Kidney glomerular epithelial cell (primary cell): Measurements from ENCODE around the gene TGFBI.
A peak's percentile ranks its signal among the peaks of the same experiment; 100 is the strongest.

Experiments
- DNase-seq: peaks from one replicate; lab custom pipeline; 2025; lab: John Stamatoyannopoulos, UW

Gene TGFBI

DNA sequence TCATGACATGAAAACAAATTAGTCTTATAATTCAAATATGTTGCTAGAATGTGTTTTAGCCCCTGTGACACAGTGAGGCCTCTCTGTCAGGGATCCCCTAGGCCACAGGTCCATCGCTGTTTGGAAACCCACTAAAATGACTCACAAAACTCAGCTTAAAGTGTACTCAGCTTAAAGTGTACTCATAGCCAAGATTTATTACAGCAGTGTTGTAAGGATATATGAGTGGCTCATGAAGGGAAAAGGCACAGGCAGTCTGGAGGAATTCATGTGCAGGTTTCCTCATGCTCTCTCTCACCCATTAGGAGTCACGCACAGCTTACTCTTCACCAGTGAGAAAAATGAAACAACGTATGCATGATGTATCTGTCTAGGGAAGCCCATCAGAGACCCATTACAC, 24.4 kb upstream of the TGFBI start:
- no peak for DNase-seq

DNA sequence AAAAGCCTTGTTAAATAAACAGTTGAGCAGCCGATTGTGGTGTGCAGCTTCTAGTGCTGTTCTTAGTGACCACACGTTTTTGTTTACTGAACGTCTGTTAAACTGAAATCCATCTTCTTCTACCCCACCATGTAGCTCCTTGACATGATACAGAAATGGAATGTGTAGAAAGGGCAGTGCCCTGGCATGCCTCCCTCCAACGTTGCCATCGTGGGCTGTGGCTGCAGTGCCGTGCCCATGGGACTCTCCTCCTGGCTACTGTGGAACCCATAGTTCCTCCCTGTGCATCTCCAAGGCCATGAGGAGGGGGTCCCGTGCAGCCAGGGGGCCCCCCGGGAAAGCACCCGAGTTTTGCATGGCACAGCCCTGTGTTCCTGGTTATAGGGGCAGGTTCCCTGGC, 23.3 kb upstream of the TGFBI start:
- no peak for DNase-seq

DNA sequence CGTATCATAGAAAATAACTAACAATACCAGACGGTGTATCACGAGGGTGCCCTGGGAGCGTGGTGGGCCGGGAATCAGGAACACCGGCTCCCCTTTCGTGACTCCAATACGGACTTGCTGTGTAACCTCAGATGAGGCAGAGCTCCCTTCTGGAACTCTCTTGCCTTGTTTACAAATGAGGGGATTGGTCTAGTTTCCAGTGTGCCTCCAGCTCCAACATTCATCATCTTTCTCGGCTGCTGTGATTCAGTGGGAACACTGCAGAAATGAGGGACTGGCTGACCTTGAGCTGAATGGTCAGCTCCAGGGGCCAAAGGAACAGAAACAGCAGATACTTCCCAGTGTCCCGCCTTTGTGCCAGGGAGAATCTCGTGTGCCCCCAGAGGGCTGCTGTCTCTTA, 22.6 kb upstream of the TGFBI start:
- DNase-seq = no peak

- DNase-seq = peak; percentile 51
Measured at GRCh38 chr5:136006761-136007251, 22.0 kb upstream of the TGFBI start.

GRCh38 chr5:136007271-136007670, 21.5 kb upstream of the TGFBI start:
- DNase-seq = no peak

- peak; percentile 81 for DNase-seq
Measured at GRCh38 chr5:136011414-136012001, 17.3 kb upstream of the TGFBI start.

DNA sequence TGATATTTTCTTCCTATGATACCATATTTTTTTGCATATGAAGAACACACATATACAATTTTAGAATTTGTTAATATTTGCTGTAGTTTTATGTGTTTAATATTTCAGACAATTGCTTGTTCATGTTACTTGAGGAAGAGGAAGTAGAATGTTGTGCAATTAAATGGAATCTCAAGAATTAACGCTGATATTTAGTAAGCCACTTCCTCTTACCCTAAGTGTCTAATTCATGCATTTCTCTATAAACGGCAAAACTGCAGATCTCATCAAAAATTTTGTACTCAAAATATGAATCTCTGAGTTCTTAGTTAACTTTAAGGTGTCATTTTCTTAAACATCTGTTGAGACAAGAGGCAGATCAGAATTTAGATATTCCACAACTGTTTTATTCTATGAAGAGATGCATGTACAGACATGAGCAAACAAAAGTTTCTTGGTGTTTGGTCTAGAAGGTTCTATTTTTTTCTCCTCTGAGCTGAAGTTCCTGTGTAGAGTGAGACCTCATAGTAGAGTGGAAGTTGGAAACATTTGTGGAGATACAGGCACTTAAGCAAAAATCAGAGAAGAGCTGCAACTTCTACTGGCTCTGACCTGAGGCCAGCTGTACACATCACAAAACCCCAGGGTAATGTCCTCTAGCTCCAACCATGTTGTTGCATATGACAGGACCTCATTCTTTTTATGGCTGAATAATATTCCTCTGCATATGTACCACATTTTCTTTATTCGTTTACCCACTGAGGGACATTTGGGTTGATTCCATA, 16.6 kb upstream of the TGFBI start:
- peak; percentile 40 for DNase-seq

DNA sequence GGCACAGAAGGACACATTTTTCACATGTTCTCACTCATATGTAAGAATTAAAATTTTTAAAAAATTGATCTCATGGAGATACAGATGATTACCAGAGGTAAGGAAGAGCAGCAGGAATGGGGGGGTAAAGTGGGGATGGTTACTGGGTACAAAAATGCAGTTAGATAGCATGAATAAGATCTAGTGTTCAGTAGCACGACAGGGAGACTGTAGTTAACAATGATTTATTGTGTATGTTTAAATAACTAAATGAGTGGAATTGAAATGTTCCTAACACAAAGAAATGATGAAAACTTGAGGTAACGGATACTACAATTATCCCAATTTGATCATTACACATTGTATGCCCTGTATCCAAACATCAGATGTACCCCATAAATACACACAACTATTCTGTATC, 15.2 kb upstream of the TGFBI start:
- no peak for DNase-seq

GRCh38 chr5:136014049-136015002, 14.5 kb upstream of the TGFBI start:
- DNase-seq = no peak

DNA sequence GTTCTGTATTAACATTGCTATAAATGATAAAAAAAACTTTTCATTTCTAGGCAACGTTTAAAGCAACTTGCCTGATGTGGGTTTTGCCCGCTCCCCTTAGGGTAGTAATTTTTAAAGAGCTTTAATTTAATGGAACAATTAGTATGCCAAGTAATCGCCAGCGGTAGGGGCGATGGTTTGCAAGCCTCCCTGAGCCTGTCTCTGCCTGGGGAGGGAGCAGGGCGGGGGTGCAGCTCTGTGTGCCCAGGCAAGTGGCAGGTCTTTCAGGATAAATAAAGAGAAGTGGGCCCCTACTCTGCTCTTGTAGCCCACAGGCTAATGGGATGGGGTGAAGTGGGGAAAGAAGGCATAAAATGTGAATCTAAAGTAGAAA, 13.8 kb upstream of the TGFBI start:
- DNase-seq = no peak

DNA sequence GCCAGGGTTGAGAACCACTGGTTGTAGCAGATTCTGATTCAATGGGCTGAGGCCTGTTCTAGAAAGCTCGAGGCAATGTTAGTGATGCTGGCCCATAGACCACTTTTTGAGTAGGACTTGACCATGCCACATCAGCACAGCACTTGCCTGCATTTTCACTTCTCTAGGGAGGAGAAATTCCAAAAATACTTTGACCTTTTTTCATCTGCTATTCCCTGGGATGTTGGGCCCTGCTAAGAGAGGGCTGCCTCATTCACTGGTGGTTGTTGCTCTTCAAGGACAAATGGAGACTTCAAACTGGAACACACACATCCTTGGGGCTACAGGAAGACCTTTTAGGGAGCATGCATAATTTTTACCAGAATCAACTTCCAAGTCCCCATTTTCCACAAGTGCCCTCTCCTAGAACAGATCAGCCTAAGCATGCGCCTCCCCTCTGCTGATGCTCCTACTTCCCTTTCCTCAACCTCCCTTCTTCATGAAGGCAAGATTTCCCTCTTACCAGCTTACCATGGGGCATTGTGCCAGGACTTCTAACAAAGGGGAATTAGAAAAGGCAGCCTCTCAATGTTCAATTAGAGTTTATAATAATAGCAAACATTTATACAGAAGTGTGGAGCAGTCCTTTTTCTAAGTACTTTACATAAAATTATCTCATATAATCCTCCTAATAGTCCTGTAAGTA, 12.7 kb upstream of the TGFBI start:
- no peak for DNase-seq

GRCh38 chr5:136016945-136017530, 11.8 kb upstream of the TGFBI start:
- DNase-seq = peak; percentile 91

DNA sequence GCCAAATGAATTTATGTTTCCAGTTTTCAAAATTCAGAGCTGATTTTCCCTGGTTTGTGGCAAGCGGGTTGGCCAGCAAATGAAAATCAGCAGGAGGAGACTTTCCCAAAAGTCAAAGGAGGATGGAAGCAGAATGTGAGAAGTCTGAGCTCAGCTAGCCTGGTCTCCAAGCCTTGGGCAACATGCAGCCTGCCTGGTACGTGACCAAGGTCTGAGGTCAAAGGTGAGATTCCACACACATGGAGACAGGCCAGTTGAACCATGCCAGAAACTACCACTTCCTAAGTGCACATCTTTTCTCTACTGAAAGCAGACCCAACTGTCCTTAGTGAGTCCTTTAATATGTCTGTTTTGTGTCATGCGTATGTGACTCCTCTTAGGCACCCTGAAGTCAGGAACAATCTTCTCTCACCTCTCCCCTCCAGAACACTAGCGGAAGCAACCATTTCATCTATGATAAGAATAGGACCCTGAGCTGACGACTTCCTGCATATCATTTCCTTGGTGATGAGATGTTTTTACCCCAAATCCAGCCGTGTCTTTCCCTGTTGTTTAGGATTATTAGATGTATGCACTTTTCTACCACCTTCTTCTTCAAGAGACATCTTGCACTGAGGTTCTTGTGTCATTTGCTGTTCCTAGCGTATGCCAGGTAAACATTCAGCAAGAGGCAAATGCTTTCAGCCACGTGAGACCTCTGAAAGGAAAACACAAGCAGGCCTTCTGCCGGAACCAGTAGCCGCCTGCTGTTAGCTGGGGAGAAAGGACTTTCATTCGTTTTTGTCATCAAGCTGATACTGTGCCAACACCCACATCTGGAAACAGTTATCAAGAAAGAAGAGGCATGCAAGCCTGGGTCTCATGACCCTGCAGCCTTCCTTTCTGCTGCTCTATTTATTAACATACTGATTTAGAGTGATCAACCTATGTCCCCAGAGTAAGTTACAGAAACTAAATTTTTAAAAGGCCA, 9.7 kb upstream of the TGFBI start:
- DNase-seq = no peak

GRCh38 chr5:136020001-136020382, 8.8 kb upstream of the TGFBI start:
- DNase-seq = no peak

GRCh38 chr5:136020383-136021015, 8.3 kb upstream of the TGFBI start:
- peak; percentile 84 for DNase-seq

DNA sequence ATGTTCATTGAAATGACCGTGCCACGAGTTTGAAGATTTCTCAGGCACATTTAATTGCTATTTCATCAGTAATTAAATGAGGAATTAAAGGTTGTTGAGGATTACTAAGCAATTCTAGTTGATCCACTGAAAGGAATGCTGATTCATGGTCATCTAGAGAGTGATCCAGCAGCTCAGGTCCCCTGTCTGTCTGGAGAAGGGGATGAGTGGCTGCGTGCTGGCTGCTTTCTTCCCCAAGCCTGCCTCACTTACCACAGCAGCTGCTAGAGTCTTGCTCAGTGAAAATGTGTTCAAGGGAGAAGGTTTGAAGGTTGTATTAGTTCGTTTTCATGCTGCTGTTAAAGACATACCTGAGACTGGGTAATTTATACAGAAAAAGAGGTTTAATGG, 7.8 kb upstream of the TGFBI start:
- DNase-seq = peak; percentile 41

GRCh38 chr5:136022965-136023364, 5.8 kb upstream of the TGFBI start:
- DNase-seq = no peak

DNA sequence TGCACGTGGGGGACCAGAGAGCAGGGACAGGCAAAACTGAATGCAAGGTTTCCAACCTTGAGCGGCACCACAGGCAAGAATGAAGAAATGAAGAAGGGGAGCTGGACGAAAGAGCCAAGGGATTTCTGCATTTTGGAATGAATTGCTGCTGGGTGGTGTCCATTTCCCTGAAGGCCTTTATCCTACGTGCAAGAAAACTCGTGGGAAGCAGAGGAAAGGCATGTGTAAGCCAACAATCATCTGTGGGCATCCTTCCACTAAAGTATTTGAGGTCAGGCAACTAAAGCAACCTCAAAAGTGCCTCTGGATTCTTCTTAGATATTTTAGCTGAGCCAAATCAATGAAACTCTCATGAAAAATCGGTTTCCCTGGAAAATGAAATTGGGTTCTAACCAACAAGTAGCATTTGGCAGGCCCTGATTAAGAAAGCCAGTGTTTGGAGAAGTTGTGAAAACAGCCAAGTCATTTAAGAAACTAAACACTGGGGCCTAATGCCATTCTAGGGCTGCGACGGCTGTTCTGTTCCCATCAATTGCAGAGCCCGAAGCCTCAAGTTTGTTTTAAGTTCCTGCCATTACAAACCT, 4.7 kb upstream of the TGFBI start:
- DNase-seq = no peak

DNA sequence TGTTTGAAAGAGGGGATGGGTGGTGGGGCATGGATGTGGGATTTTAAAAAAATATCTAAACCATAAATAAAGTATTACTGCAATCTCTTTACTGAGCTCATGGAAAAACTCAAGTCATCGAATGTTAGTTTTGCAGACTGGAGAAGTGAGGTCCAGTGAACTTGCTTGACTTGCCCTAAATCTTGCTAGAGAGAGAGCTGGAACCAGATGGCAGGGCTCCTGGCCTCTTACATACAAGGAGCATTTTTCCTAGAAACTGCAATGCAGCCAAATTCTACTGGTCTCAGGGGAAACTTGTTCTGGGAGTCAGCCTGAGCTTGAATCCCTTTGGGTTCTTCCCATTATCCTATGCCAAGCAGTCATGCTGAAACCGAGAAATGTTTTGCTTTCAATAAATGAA, 2.9 kb upstream of the TGFBI start:
- DNase-seq = no peak

DNA sequence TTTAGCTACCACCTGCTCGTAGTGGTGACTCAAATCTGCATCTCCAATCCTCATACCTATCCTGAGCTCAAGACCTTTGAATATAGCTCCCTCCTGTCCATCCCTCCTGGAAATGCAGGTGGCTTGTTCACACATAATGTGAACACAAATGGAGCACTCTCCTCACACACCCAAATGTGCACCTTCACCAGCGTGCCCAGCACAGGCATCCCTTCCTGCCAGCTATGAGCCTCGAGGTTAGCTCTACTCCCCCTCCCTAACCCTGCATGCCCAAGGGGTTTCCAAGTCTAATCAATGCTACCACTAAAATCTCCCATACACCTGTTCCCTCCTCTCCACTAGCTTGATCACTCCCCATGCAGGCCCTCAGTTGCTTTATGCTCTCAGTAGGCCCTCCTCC, 2.2 kb upstream of the TGFBI start:
- no peak for DNase-seq
